ENCODE data around the gene ST8SIA6. TPM values are rescaled to one million over a fixed set of nuclear protein-coding genes. Genes with fewer than 3 reads are reported as not detected.

Gene ST8SIA6
- total RNA-seq, 2 experiments from 2014 or later, result 0.19 to 0.34 TPM

DNA sequence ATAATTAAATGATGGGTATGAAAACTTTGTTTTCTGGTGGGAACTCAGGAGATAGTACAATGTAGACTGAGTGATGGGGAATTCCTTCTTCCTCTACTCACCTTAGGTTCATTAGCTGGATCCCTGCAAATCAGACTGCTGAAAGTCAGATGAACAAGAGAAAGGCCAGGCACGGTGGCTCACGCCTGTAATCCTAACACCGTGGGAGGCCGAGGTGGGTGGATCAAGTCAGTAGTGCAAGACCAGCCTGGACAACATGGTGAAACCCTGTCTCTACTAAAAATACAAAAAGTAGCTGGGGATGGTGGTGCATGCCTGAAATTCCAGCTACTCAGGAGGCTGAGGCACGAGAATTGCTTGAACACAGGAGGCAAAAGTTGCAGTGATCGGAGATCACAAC is 28.7 kb upstream of the ST8SIA6 start:
- intact Hi-C loops (cut with DNase I, micrococcal nuclease), result no loop called here
- H3K27me3 ChIP-seq (ENCODE audit: control insufficient read depth in 1 of 2, insufficient read depth in 2 of 2, low read length in 2 of 2), result no peaks in the 10 kb centered on the region
- TF ChIP-seq, protein P1, sequence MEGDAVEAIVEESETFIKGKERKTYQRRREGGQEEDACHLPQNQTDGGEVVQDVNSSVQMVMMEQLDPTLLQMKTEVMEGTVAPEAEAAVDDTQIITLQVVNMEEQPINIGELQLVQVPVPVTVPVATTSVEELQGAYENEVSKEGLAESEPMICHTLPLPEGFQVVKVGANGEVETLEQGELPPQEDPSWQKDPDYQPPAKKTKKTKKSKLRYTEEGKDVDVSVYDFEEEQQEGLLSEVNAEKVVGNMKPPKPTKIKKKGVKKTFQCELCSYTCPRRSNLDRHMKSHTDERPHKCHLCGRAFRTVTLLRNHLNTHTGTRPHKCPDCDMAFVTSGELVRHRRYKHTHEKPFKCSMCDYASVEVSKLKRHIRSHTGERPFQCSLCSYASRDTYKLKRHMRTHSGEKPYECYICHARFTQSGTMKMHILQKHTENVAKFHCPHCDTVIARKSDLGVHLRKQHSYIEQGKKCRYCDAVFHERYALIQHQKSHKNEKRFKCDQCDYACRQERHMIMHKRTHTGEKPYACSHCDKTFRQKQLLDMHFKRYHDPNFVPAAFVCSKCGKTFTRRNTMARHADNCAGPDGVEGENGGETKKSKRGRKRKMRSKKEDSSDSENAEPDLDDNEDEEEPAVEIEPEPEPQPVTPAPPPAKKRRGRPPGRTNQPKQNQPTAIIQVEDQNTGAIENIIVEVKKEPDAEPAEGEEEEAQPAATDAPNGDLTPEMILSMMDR (IDR thresholded peaks at IDR 0.05), result no peak
- no peak overlapping the region for H3K27ac ChIP-seq (ENCODE audit: low read depth in 1 of 2, low read length in 2 of 2)
- H3K9me3 ChIP-seq (ENCODE audit: control insufficient read depth in 1 of 2, insufficient read depth in 1 of 2, low read length in 2 of 2), result peaks cover 5 to 6% of the 10 kb centered on the region in 2 experiments
- ChIA-PET CTCF (no interaction called here), POLR2A (no interaction called here)
- no peak overlapping the region for H3K27ac Mint-ChIP-seq
- H3K9me3 Mint-ChIP-seq, result peaks cover 5% of the 10 kb centered on the region
- DNase-seq (no peak), ATAC-seq (ENCODE audit: poor library complexity) (no peak)
- H3K27me3 Mint-ChIP-seq, result peaks cover 10% of the 10 kb centered on the region
- no peak overlapping the region for H3K4me3 ChIP-seq (ENCODE audit: low read length)
- H3K36me3 Mint-ChIP-seq (ENCODE audit: low read depth), result no peaks in the 10 kb centered on the region
- no peaks in the 10 kb centered on the region for H3K36me3 ChIP-seq (ENCODE audit: insufficient read depth, low read length)
- no peaks in the 10 kb centered on the region for H3K4me1 Mint-ChIP-seq (ENCODE audit: low read depth)
- H3K4me3 Mint-ChIP-seq, result no peak overlapping the region
- H3K4me1 ChIP-seq (ENCODE audit: insufficient read depth, low read length), result no peaks in the 10 kb centered on the region

DNA sequence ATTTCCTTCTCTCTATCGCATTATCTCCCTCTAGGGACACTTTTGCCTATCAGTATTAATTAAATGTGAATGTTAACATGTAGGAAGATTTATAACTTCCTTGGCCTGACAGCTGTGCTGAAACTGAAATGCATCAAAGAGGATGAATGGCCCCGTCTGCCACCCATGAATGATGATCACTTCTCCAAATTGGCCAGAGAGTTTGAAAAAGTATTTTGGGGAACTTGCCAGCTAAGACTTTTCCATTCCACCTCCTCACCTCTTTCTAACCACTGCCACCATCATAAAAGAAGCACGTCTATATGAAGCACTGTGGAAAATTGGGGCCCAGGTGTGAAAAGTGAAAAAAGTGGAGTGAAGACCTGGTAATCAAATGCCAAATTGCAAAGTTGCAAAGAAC is 25.4 kb upstream of the ST8SIA6 start:
- H3K4me1 ChIP-seq (ENCODE audit: insufficient read depth, low read length), result no peaks in the 10 kb centered on the region
- DNase-seq (no peak), ATAC-seq (ENCODE audit: poor library complexity) (no peak)
- H3K36me3 ChIP-seq (ENCODE audit: insufficient read depth, low read length), result no peaks in the 10 kb centered on the region
- intact Hi-C loops (cut with DNase I, micrococcal nuclease), result no loop called here
- Mint-ChIP-seq H3K4me3 (no peak overlapping the region), H3K27me3 (peaks cover 13% of the 10 kb centered on the region), H3K4me1 (ENCODE audit: low read depth) (no peaks in the 10 kb centered on the region), H3K27ac (no peak overlapping the region), H3K9me3 (peaks cover 5% of the 10 kb centered on the region), H3K36me3 (ENCODE audit: low read depth) (no peaks in the 10 kb centered on the region)
- no peak overlapping the region for H3K4me3 ChIP-seq (ENCODE audit: low read length)
- H3K9me3 ChIP-seq (ENCODE audit: control insufficient read depth in 1 of 2, insufficient read depth in 1 of 2, low read length in 2 of 2), result peaks cover 5 to 6% of the 10 kb centered on the region in 2 experiments
- H3K27ac ChIP-seq (ENCODE audit: low read depth in 1 of 2, low read length in 2 of 2), result no peak overlapping the region
- CTCF ChIA-PET, result no interaction called here
- TF ChIP-seq, protein P1 (IDR thresholded peaks at IDR 0.05), result no peak
- peaks cover 0 to 7% of the 10 kb centered on the region in 2 experiments for H3K27me3 ChIP-seq (ENCODE audit: control insufficient read depth in 1 of 2, insufficient read depth in 2 of 2, low read length in 2 of 2)
- POLR2A ChIA-PET, result interaction anchor here (0.6 kb wide), 1 partner anchor 32 kb away, joined by 3 read pairs; no protein-coding TSS in a partner anchor

DNA sequence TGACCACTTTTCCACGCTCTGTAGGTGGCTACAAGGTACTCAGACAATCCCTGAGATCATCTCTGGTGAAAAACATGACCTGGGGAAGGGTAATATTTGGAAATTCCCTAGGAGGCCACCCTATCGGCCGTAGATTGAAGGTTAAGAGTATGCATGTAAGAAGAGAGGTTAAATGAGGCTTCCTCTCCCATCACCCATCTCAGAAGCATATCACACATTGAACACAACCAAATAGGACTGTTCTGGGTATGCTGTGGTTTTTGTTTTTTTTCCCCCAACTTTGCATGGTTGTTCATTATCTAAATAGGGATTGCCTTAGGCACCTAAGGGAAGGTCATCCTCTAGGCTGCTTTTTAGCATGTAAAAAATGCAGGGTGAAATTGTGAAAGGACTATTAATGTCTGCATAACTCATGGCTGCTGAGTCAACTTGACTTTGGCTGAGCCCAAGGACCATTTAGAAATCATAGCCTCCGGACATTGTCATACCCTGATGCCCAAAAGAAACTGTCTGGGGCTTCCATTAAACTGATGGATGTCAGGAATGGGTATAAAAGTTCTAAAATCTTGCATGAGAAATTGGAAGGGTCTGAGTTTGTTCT is 24.7 kb upstream of the ST8SIA6 start:
- Histone ChIP-seq H3K36me3 (ENCODE audit: insufficient read depth, low read length) (no peaks in the 10 kb centered on the region), H3K4me3 (ENCODE audit: low read length) (no peak overlapping the region), H3K27me3 (ENCODE audit: control insufficient read depth in 1 of 2, insufficient read depth in 2 of 2, low read length in 2 of 2) (peaks cover 0 to 7% of the 10 kb centered on the region in 2 experiments), H3K27ac (ENCODE audit: low read depth in 1 of 2, low read length in 2 of 2) (no peak overlapping the region), H3K4me1 (ENCODE audit: insufficient read depth, low read length) (no peaks in the 10 kb centered on the region), H3K9me3 (ENCODE audit: control insufficient read depth in 1 of 2, insufficient read depth in 1 of 2, low read length in 2 of 2) (peaks cover 5 to 6% of the 10 kb centered on the region in 2 experiments)
- Mint-ChIP-seq H3K27me3 (peaks cover 13% of the 10 kb centered on the region), H3K4me3 (no peak overlapping the region), H3K4me1 (ENCODE audit: low read depth) (no peaks in the 10 kb centered on the region), H3K9me3 (peaks cover 5% of the 10 kb centered on the region), H3K27ac (no peak overlapping the region), H3K36me3 (ENCODE audit: low read depth) (no peaks in the 10 kb centered on the region)
- ChIA-PET CTCF (no interaction called here), POLR2A (no interaction called here)
- intact Hi-C loops (cut with DNase I, micrococcal nuclease), result no loop called here
- DNase-seq (no peak), ATAC-seq (ENCODE audit: poor library complexity) (no peak)
- TF ChIP-seq, protein P1 (IDR thresholded peaks at IDR 0.05), result no peak

Measured in CD4-positive, alpha-beta T cell (primary cell).